ENCODE measurements around the gene C3orf52.
"Not testable (repeated sequence)": the region's sequence is repeated elsewhere in the genome, so short reads cannot be mapped to it uniquely, and the experiment has no call there.

The C3orf52 gene

GRCh38 chr3:112086076-112086854 is at the start of gene C3orf52:
TSS of gene C3orf52 (plus strand) at chr3:112086389. CDS start at chr3:112086408, 19 bp downstream.
- peak; percentile 50 for DNase-seq

GRCh38 chr3:112037194-112037593 is 49.0 kb upstream of the C3orf52 start:
- DNase-seq = not testable (repeated sequence)

- DNase-seq = no peak
Observed at GRCh38 chr3:112038863-112039262, 47.3 kb upstream of the C3orf52 start.

GRCh38 chr3:112041321-112041720 is 44.9 kb upstream of the C3orf52 start:
- DNase-seq = no peak

- DNase-seq = no peak
Observed at GRCh38 chr3:112042842-112043280, 43.3 kb upstream of the C3orf52 start.

GRCh38 chr3:112043621-112044201 is 42.5 kb upstream of the C3orf52 start:
- DNase-seq = peak; percentile 51

GRCh38 chr3:112046599-112046998 is 39.6 kb upstream of the C3orf52 start:
- DNase-seq = no peak

GRCh38 chr3:112047264-112047663 is 38.9 kb upstream of the C3orf52 start:
- no peak for DNase-seq

GRCh38 chr3:112048911-112049310 is 37.3 kb upstream of the C3orf52 start:
- DNase-seq = no peak

- DNase-seq = no peak
Observed at GRCh38 chr3:112053229-112053628, 33.0 kb upstream of the C3orf52 start.

GRCh38 chr3:112056451-112056929 is 29.7 kb upstream of the C3orf52 start:
- DNase-seq = peak; percentile 19

GRCh38 chr3:112059497-112059896 is 26.7 kb upstream of the C3orf52 start:
- no peak for DNase-seq

GRCh38 chr3:112061152-112061551 is 25.0 kb upstream of the C3orf52 start:
- DNase-seq = no peak

- DNase-seq = peak; percentile 76
Observed at GRCh38 chr3:112072387-112073060, 13.7 kb upstream of the C3orf52 start.

- DNase-seq = no peak
Observed at GRCh38 chr3:112074006-112074405, 12.2 kb upstream of the C3orf52 start.

- peak; percentile 11 for DNase-seq
Observed at GRCh38 chr3:112074616-112075497, 11.3 kb upstream of the C3orf52 start.

GRCh38 chr3:112078125-112079083 is 7.8 kb upstream of the C3orf52 start:
- no peak for DNase-seq

- DNase-seq = no peak
Observed at GRCh38 chr3:112083239-112083638, 3.0 kb upstream of the C3orf52 start.

GRCh38 chr3:112084980-112085705 is 1.0 kb upstream of the C3orf52 start:
- DNase-seq = no peak

- no peak for DNase-seq
Observed at GRCh38 chr3:112085735-112086075, 484 bp upstream of the C3orf52 start.

All from stimulated activated CD4-positive, alpha-beta T cell treated with anti-CD3 and anti-CD28 coated beads, Interleukin-1b, Interleukin-23, amount 100 ng/mL, for 48 hours (primary cell).